GM23338 (cell line): ENCODE results near the gene SPDYE1. TPM values are rescaled to one million over a fixed set of nuclear protein-coding genes. Genes with fewer than 3 reads are reported as not detected.
A peak's percentile ranks its signal among the peaks of the same experiment; 100 is the strongest.
"Not testable (repeated sequence)": the region's sequence is repeated elsewhere in the genome, so short reads cannot be mapped to it uniquely, and the experiment has no call there.

ENCODE experiments used
- ATAC-seq: fragments of 200-7000 bp; cut with Tn5 transposase; 3 replicates; pipeline ENCODE4 v1.9.1; 2020
- DNase-seq: peaks from one replicate; pipeline ENCODE4 v3.0.0-alpha.2; 2015; ENCODE audit warnings: low spot score
- H2AFZ ChIP-seq: fragments of 200-600 bp; sonication (generic); 2 replicates; pipeline ENCODE4 v1.8.0; 2016; ENCODE audit warnings: antibody characterized with exemption, mild to moderate bottlenecking, moderate library complexity
- H3F3A ChIP-seq: fragments of 200-600 bp; sonication (generic); replicated peaks from 2 replicates; pipeline ENCODE4 v1.8.0; 2017; ENCODE audit warnings: antibody characterized with exemption, mixed run types, low read depth
- H3K27ac ChIP-seq: fragments of 200-600 bp; sonication (generic); 2 replicates; pipeline ENCODE4 v1.6.1; 2016; ENCODE audit warnings: low read depth
- H3K27me3 ChIP-seq: fragments of 200-600 bp; sonication (generic); 2 replicates; pipeline ENCODE4 v1.8.0; 2016; ENCODE audit warnings: mild to moderate bottlenecking, mixed run types, moderate library complexity; ENCODE audit not compliant: insufficient read depth
- H3K36me3 ChIP-seq: fragments of 200-600 bp; sonication (generic); 2 replicates; pipeline ENCODE4 v1.8.0; 2016; ENCODE audit warnings: mild to moderate bottlenecking; ENCODE audit not compliant: insufficient read depth
- H3K4me1 ChIP-seq: fragments of 200-600 bp; sonication (generic); 2 replicates; pipeline ENCODE4 v1.8.0; 2016; ENCODE audit warnings: mild to moderate bottlenecking, moderate library complexity; ENCODE audit not compliant: insufficient read depth
- H3K4me2 ChIP-seq: fragments of 200-600 bp; sonication (generic); 2 replicates; pipeline ENCODE4 v1.7.1; 2017; ENCODE audit warnings: mixed run types
- H3K4me3 ChIP-seq: fragments of 200-600 bp; sonication (generic); 2 replicates; pipeline ENCODE4 v1.6.1; 2016; ENCODE audit warnings: mixed run types
- H3K79me2 ChIP-seq: fragments of 200-600 bp; sonication (generic); replicated peaks from 2 replicates; pipeline ENCODE4 v1.8.0; 2017; ENCODE audit warnings: mild to moderate bottlenecking; ENCODE audit not compliant: insufficient read depth
- H3K9me2 ChIP-seq: fragments of 200-600 bp; sonication (generic); 2 replicates; pipeline ENCODE4 v1.8.0; 2017; ENCODE audit not compliant: insufficient read depth
- H4K20me1 ChIP-seq: fragments of 200-600 bp; sonication (generic); replicated peaks from 2 replicates; pipeline ENCODE4 v1.8.0; 2017; ENCODE audit warnings: mild to moderate bottlenecking; ENCODE audit not compliant: insufficient read depth
- H3K27ac Mint-ChIP-seq: 2 replicates; pipeline ENCODE4 v1.8.0; 2020; ENCODE audit warnings: inconsistent platforms, mild to moderate bottlenecking, moderate library complexity, mixed read lengths
- H3K27me3 Mint-ChIP-seq: 3 replicates; pipeline ENCODE4 v1.8.0; 2022; ENCODE audit warnings: low read depth, mild to moderate bottlenecking, moderate library complexity, mixed read lengths, inconsistent platforms; ENCODE audit not compliant: insufficient read depth, poor library complexity
- H3K36me3 Mint-ChIP-seq: 3 replicates; pipeline ENCODE4 v1.8.0; 2021; ENCODE audit warnings: low read depth, mild to moderate bottlenecking, inconsistent platforms, moderate library complexity, mixed read lengths
- H3K4me1 Mint-ChIP-seq: 3 replicates; pipeline ENCODE4 v1.8.0; 2020; ENCODE audit warnings: mild to moderate bottlenecking, inconsistent platforms, mixed read lengths
- H3K4me3 Mint-ChIP-seq: 3 replicates; pipeline ENCODE4 v1.8.0; 2021; ENCODE audit warnings: moderate library complexity, mild to moderate bottlenecking, inconsistent platforms, mixed read lengths
- H3K9me3 Mint-ChIP-seq: 3 replicates; pipeline ENCODE4 v1.8.0; 2020; ENCODE audit warnings: moderate library complexity, mild to moderate bottlenecking, inconsistent platforms, mixed read lengths
- CREB1 ChIP-seq: fragments of 250-450 bp; sonication (Bioruptor Pico); IDR thresholded peaks from 2 replicates; pipeline ENCODE4 v1.5.0; 2020; ENCODE audit warnings: low read depth, mild to moderate bottlenecking, moderate library complexity
- CTCF ChIP-seq, 2 experiments: fragments of 200-600 bp in 1 of 2; sonication (generic) in 1 of 2; conservative IDR thresholded peaks; 2 replicates each; pipeline versions ENCODE4 v1.5.1 to v1.6.1; 2016 to 2017; ENCODE audit warnings: antibody characterized with exemption in 2 of 2, low read depth in 2 of 2, mild to moderate bottlenecking in 2 of 2, moderate library complexity in 1 of 2
- POLR2AphosphoS5 ChIP-seq: IDR thresholded peaks from 2 replicates; pipeline ENCODE4 v1.6.1; 2016; ENCODE audit warnings: antibody characterized with exemption, low read depth
- polyA plus RNA-seq: library from polyadenylated mRNA; unstranded; fragments of >200 nt; fragmentation: Nextera tagmentation; extraction: Ambion mirVana; gene quantifications from 2 replicates; pipeline ENCODE4 v1.2.1, GENCODE V29; 2016
- total RNA-seq: library from RNA; depleted of rRNA; stranded (reverse); fragments of >200 nt; shearing (Covaris generic); gene quantifications from 2 replicates; pipeline ENCODE4 v1.2.3, GENCODE V29; 2014

The SPDYE1 gene
- total and polyA plus RNA-seq, 2 experiments from 2014 or later: 1.6 TPM; not detected in 1

DNA sequence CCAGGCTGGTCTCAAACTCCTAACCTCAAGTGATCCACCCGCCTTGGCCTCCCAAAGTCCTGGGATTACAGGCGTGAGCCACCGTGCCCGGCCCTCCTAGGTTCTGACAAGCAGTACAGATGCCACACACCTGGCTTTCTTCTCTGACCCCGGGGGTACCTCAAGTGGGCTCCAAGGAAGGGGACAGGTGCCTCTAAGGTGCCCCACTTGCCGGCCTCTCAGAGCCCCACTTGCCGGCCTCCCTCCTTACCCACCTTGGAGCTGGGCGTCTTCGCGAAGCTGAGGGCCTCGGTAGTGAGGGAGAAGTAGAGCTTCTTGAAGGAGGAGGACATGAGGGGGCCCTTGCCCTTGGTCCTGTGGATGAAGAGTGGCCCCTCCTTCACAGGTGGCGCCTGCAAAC is 40.9 kb downstream of the SPDYE1 start:
- peaks cover 15% of the 10 kb centered on the region for H3K27me3 Mint-ChIP-seq
- H3K27me3 ChIP-seq: peaks cover 24% of the 10 kb centered on the region; the same call in 1 of the 2 replicates
- H3K36me3 ChIP-seq, DNase-seq, H3K9me3 Mint-ChIP-seq, H3K4me3 ChIP-seq, H4K20me1 ChIP-seq, H3K4me3 Mint-ChIP-seq, H2AFZ ChIP-seq, H3K36me3 Mint-ChIP-seq, H3F3A ChIP-seq, H3K79me2 ChIP-seq, ATAC-seq, H3K27ac ChIP-seq, H3K9me2 ChIP-seq, H3K4me1 ChIP-seq, H3K4me1 Mint-ChIP-seq, H3K4me2 ChIP-seq, H3K27ac Mint-ChIP-seq: not testable (repeated sequence)

DNA sequence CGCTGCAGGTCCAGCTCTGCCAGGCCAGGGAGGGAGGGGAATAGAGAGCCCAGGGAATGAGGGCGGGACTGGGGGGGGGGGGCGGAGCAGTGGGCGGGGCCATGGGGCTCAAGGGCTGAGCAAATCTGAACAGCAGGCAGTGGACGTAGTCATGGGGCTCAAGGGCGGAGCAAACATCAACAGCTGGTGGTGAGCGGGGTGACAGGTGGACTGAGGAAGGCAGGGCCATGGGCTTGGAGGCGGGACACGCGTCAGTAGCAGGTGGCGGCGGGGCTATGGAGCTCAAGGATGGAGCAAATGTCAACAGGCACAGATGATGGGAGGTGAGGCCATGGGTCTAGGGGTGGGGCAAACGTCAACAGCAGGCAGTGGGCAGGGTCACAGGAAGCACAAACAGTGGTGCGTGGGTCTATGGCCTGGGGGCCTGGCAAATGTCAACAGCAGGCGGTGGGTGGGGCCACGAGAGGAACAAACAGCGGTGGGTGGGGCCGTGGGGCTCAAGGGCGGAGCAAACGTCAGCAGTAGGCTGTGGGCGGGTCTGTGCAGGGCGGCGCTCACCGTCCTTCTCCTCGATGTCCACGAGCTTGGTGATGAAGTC is 41.4 kb downstream of the SPDYE1 start:
- peak overlapping the region; percentile 42; the same call in 1 of the 2 replicates for H3K4me3 ChIP-seq
- peaks cover 10% of the 10 kb centered on the region; the same call in 1 of the 2 replicates for H3F3A ChIP-seq
- H3K36me3 Mint-ChIP-seq, H3K27ac ChIP-seq, H3K9me2 ChIP-seq, H2AFZ ChIP-seq, H3K4me1 Mint-ChIP-seq, H3K79me2 ChIP-seq, H3K36me3 ChIP-seq, H3K9me3 Mint-ChIP-seq, H3K27ac Mint-ChIP-seq, H3K4me1 ChIP-seq, H4K20me1 ChIP-seq: not testable (repeated sequence)
- ATAC-seq (peak; percentile 65), DNase-seq (peak; percentile 65)
- TF ChIP-seq CREB1: 0 out of 2 replicates have a peak, but pooled peaks have one; percentile 10
- H3K27me3 Mint-ChIP-seq: peaks cover 18% of the 10 kb centered on the region
- H3K27me3 ChIP-seq: peaks cover 24% of the 10 kb centered on the region; the same call in 1 of the 2 replicates
- H3K4me2 ChIP-seq: peak overlapping the region; percentile 76
- H3K4me3 Mint-ChIP-seq: peak overlapping the region; percentile 69

DNA sequence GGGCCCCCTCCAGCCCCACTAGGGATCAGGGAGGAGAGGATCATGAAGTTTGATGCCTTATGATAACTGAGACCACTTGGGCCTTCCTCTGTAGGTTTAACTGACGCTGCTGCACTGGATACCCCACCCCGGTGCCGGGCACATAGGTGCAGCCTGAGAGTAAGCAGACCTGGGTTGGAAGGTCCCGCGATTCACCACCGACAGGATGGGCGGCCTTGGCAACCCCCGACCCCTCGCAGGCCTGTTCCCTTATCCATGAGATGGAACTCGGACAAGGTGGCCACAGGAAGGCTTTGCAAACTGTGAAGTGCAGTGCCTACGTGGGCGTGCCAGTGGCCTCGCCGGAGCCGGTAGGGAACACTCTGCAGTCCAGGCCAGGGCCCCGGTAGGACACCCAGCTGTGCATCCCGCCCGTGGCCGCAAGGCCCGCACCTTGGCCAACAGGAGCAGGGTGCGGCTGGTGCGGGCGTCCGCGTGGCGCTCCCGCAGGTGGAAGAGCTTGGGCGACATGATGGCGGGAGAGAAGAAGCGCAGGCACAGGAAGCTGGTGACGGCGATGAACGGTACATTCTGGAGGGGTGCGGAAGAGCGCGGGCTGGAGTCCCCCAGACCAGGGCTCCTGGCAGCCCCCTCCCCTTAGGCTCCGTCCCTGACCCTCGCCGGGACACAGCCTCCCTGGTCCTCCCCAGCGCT is 42.2 kb downstream of the SPDYE1 start:
- not testable (repeated sequence) for H3K9me2 ChIP-seq, H3K4me1 Mint-ChIP-seq, DNase-seq, ATAC-seq, H2AFZ ChIP-seq, H3K9me3 Mint-ChIP-seq, H3K27ac ChIP-seq, H3K36me3 Mint-ChIP-seq, H4K20me1 ChIP-seq, H3K4me1 ChIP-seq, H3K36me3 ChIP-seq, H3K27ac Mint-ChIP-seq, H3K79me2 ChIP-seq
- Mint-ChIP-seq H3K4me3 (peak overlapping the region; percentile 58; the same call in 2 of the 3 replicates), H3K27me3 (peaks cover 18% of the 10 kb centered on the region)
- H3K4me2 ChIP-seq: peak overlapping the region; percentile 70; the same call in 1 of the 2 replicates
- peaks cover 24% of the 10 kb centered on the region; the same call in 1 of the 2 replicates for H3K27me3 ChIP-seq
- peak overlapping the region; percentile 49; the same call in 1 of the 2 replicates for H3K4me3 ChIP-seq
- peaks cover 11% of the 10 kb centered on the region; the same call in 1 of the 2 replicates for H3F3A ChIP-seq

GRCh38 chr7:44040493-44040891 is 42.8 kb downstream of the SPDYE1 start:
- not testable (repeated sequence) for H3K4me1 ChIP-seq, H3K79me2 ChIP-seq, H3K36me3 ChIP-seq, H3K4me1 Mint-ChIP-seq, H4K20me1 ChIP-seq, H3K9me2 ChIP-seq, H2AFZ ChIP-seq, H3K27ac Mint-ChIP-seq, H3K9me3 Mint-ChIP-seq, H3K36me3 Mint-ChIP-seq, H3K27ac ChIP-seq
- H3K4me2 ChIP-seq: peak overlapping the region; percentile 70; the same call in 1 of the 2 replicates
- peak; percentile 24 for DNase-seq
- peak; percentile 14 for ATAC-seq
- peak overlapping the region; percentile 49; the same call in 1 of the 2 replicates for H3K4me3 ChIP-seq
- peaks cover 24% of the 10 kb centered on the region; the same call in 1 of the 2 replicates for H3K27me3 ChIP-seq
- peaks cover 16% of the 10 kb centered on the region for H3K27me3 Mint-ChIP-seq
- peak overlapping the region; percentile 69; the same call in 2 of the 3 replicates for H3K4me3 Mint-ChIP-seq
- H3F3A ChIP-seq: peaks cover 11% of the 10 kb centered on the region; the same call in 1 of the 2 replicates
- TF ChIP-seq CTCF (conservative IDR thresholded peaks at IDR 0.05; ENCODE audit: low read depth in 2 of 2) (0 out of 4 replicates have a peak, but pooled peaks of 1 of the 2 experiments have one; percentile 21), POLR2AphosphoS5 (peak; percentile 43; the same call in 1 of the 2 replicates)
